Measurements from ENCODE around the gene ZNF837. TPM values are rescaled to one million over a fixed set of nuclear protein-coding genes. Genes with fewer than 3 reads are reported as not detected.

ZNF837 gene
- total RNA-seq, 2 experiments from 2014 or later: 1.7 to 1.9 TPM

GRCh38 chr19:58401840-58402421 lies 21.1 kb upstream of the ZNF837 start:
- Mint-ChIP-seq H3K9me3 (no peaks in the 10 kb centered on the region), H3K4me3 (peak overlapping the region; percentile 94), H3K4me1 (ENCODE audit: low read depth) (peaks cover 14% of the 10 kb centered on the region), H3K36me3 (ENCODE audit: low read depth) (no peaks in the 10 kb centered on the region), H3K27ac (no peak overlapping the region), H3K27me3 (ENCODE audit: low read depth) (peaks cover 11% of the 10 kb centered on the region)
- intact Hi-C loops (cut with micrococcal nuclease): loop anchor here (1.0 kb wide), 6 partner anchors 15 to 76 kb away; partner anchors contain the start of genes RPS5, ZNF132, ZNF446 and ZNF497
- DNase-seq: no peak
- CTCF ChIA-PET: interaction anchor here (1.4 kb wide), 1 partner anchor 118 kb away, joined by 5 read pairs; no protein-coding TSS in a partner anchor

- H3K36me3 Mint-ChIP-seq (ENCODE audit: low read depth): no peaks in the 10 kb centered on the region
- intact Hi-C loops (cut with micrococcal nuclease): loop anchor here (1.0 kb wide), 6 partner anchors 14 to 75 kb away; partner anchors contain the start of genes RPS5, ZNF132, ZNF446 and ZNF497
- H3K9me3 Mint-ChIP-seq: no peaks in the 10 kb centered on the region
- H3K4me3 Mint-ChIP-seq: peak overlapping the region; percentile 94
- CTCF ChIA-PET: no interaction called here
- H3K27me3 Mint-ChIP-seq (ENCODE audit: low read depth): peaks cover 11% of the 10 kb centered on the region
- H3K27ac Mint-ChIP-seq: peak overlapping the region; percentile 26
- peak; percentile 99 for DNase-seq
- peaks cover 9% of the 10 kb centered on the region for H3K4me1 Mint-ChIP-seq (ENCODE audit: low read depth)
Observed at GRCh38 chr19:58400916-58401839, 20.3 kb upstream of the ZNF837 start.

- CTCF ChIA-PET: no interaction called here
- Mint-ChIP-seq H3K4me1 (ENCODE audit: low read depth) (peaks cover 13% of the 10 kb centered on the region), H3K27ac (no peak overlapping the region), H3K4me3 (peak overlapping the region; percentile 27), H3K9me3 (no peaks in the 10 kb centered on the region), H3K36me3 (ENCODE audit: low read depth) (peaks cover 3% of the 10 kb centered on the region), H3K27me3 (ENCODE audit: low read depth) (peaks cover 11% of the 10 kb centered on the region)
- intact Hi-C loops (cut with micrococcal nuclease): no loop called here
- no peak for DNase-seq
Observed at GRCh38 chr19:58400316-58400915, 19.6 kb upstream of the ZNF837 start.

GRCh38 chr19:58399903-58400302 lies 19.1 kb upstream of the ZNF837 start:
- no peak for DNase-seq
- CTCF ChIA-PET: no interaction called here
- intact Hi-C loops (cut with micrococcal nuclease): no loop called here
- Mint-ChIP-seq H3K36me3 (ENCODE audit: low read depth) (peaks cover 3% of the 10 kb centered on the region), H3K4me3 (no peak overlapping the region), H3K9me3 (no peaks in the 10 kb centered on the region), H3K27me3 (ENCODE audit: low read depth) (peaks cover 11% of the 10 kb centered on the region), H3K27ac (no peak overlapping the region), H3K4me1 (ENCODE audit: low read depth) (peaks cover 14% of the 10 kb centered on the region)

GRCh38 chr19:58398545-58398944 lies 17.7 kb upstream of the ZNF837 start:
- CTCF ChIA-PET: no interaction called here

GRCh38 chr19:58398087-58398486 lies 17.3 kb upstream of the ZNF837 start:
- CTCF ChIA-PET: no interaction called here
- H3K4me1 Mint-ChIP-seq (ENCODE audit: low read depth): peaks cover 21% of the 10 kb centered on the region
- no peak for DNase-seq
- H3K27ac Mint-ChIP-seq: no peak overlapping the region
- intact Hi-C loops (cut with micrococcal nuclease): no loop called here
- no peaks in the 10 kb centered on the region for H3K9me3 Mint-ChIP-seq
- H3K36me3 Mint-ChIP-seq (ENCODE audit: low read depth): peaks cover 19% of the 10 kb centered on the region
- peaks cover 11% of the 10 kb centered on the region for H3K27me3 Mint-ChIP-seq (ENCODE audit: low read depth)
- no peak overlapping the region for H3K4me3 Mint-ChIP-seq

More at GRCh38 chr19:58398545-58398944, 17.7 kb upstream of the ZNF837 start:
- Mint-ChIP-seq H3K36me3 (ENCODE audit: low read depth) (peaks cover 15% of the 10 kb centered on the region), H3K27me3 (ENCODE audit: low read depth) (peaks cover 11% of the 10 kb centered on the region), H3K9me3 (no peaks in the 10 kb centered on the region), H3K4me1 (ENCODE audit: low read depth) (peaks cover 20% of the 10 kb centered on the region), H3K27ac (no peak overlapping the region), H3K4me3 (no peak overlapping the region)
- intact Hi-C loops (cut with micrococcal nuclease): no loop called here
- DNase-seq: no peak

GRCh38 chr19:58397533-58398037 lies 16.8 kb upstream of the ZNF837 start:
- H3K4me1 Mint-ChIP-seq (ENCODE audit: low read depth): peaks cover 24% of the 10 kb centered on the region
- H3K4me3 Mint-ChIP-seq: no peak overlapping the region
- no peaks in the 10 kb centered on the region for H3K9me3 Mint-ChIP-seq
- CTCF ChIA-PET: no interaction called here
- DNase-seq: no peak
- intact Hi-C loops (cut with micrococcal nuclease): no loop called here
- peaks cover 23% of the 10 kb centered on the region for H3K36me3 Mint-ChIP-seq (ENCODE audit: low read depth)
- no peak overlapping the region for H3K27ac Mint-ChIP-seq
- peaks cover 11% of the 10 kb centered on the region for H3K27me3 Mint-ChIP-seq (ENCODE audit: low read depth)

GRCh38 chr19:58396691-58397532 lies 16.1 kb upstream of the ZNF837 start:
- no peaks in the 10 kb centered on the region for H3K9me3 Mint-ChIP-seq
- CTCF ChIA-PET: no interaction called here
- H3K27ac Mint-ChIP-seq: no peak overlapping the region
- no peak overlapping the region for H3K4me3 Mint-ChIP-seq
- H3K4me1 Mint-ChIP-seq (ENCODE audit: low read depth): peaks cover 24% of the 10 kb centered on the region
- no peak for DNase-seq
- intact Hi-C loops (cut with micrococcal nuclease): no loop called here
- H3K36me3 Mint-ChIP-seq (ENCODE audit: low read depth): peaks cover 25% of the 10 kb centered on the region
- peaks cover 11% of the 10 kb centered on the region for H3K27me3 Mint-ChIP-seq (ENCODE audit: low read depth)

GRCh38 chr19:58395979-58396627 lies 15.3 kb upstream of the ZNF837 start:
- H3K27me3 Mint-ChIP-seq (ENCODE audit: low read depth): peaks cover 11% of the 10 kb centered on the region
- intact Hi-C loops (cut with micrococcal nuclease): no loop called here
- H3K4me3 Mint-ChIP-seq: no peak overlapping the region
- H3K9me3 Mint-ChIP-seq: no peaks in the 10 kb centered on the region
- DNase-seq: no peak
- H3K36me3 Mint-ChIP-seq (ENCODE audit: low read depth): peaks cover 33% of the 10 kb centered on the region
- no peak overlapping the region for H3K27ac Mint-ChIP-seq
- H3K4me1 Mint-ChIP-seq (ENCODE audit: low read depth): peaks cover 24% of the 10 kb centered on the region
- CTCF ChIA-PET: no interaction called here

GRCh38 chr19:58395220-58395978 lies 14.6 kb upstream of the ZNF837 start, which contains the start of gene RNF225:
RNF225 (plus strand) TSS chr19:58395656; CDS start chr19:58396090, 434 bp downstream.
- DNase-seq: no peak
- CTCF ChIA-PET: no interaction called here
- Mint-ChIP-seq H3K4me3 (no peak within 1 kb of the TSS), H3K36me3 (ENCODE audit: low read depth) (peaks cover 38% of the 10 kb centered on the region), H3K9me3 (no peaks in the 10 kb centered on the region), H3K27me3 (ENCODE audit: low read depth) (peaks cover 11% of the 10 kb centered on the region), H3K27ac (no peak within 1 kb of the TSS), H3K4me1 (ENCODE audit: low read depth) (peaks cover 26% of the 10 kb centered on the region)
- intact Hi-C loops (cut with micrococcal nuclease): no loop called here

GRCh38 chr19:58394821-58395219 lies 14.0 kb upstream of the ZNF837 start:
- intact Hi-C loops (cut with micrococcal nuclease): no loop called here
- H3K36me3 Mint-ChIP-seq (ENCODE audit: low read depth): peaks cover 40% of the 10 kb centered on the region
- CTCF ChIA-PET: no interaction called here
- peaks cover 11% of the 10 kb centered on the region for H3K27me3 Mint-ChIP-seq (ENCODE audit: low read depth)
- H3K9me3 Mint-ChIP-seq: no peaks in the 10 kb centered on the region
- H3K4me1 Mint-ChIP-seq (ENCODE audit: low read depth): peaks cover 27% of the 10 kb centered on the region
- DNase-seq: no peak
- no peak overlapping the region for H3K4me3 Mint-ChIP-seq
- H3K27ac Mint-ChIP-seq: no peak overlapping the region

All from activated naive CD4-positive, alpha-beta T cell treated with anti-CD3 and anti-CD28 coated beads for 36 hours (primary cell).